Measurements from ENCODE around the gene SIGLEC10.
"Not testable (repeated sequence)": the region's sequence is repeated elsewhere in the genome, so short reads cannot be mapped to it uniquely, and the experiment has no call there.

Gene SIGLEC10, protein sequence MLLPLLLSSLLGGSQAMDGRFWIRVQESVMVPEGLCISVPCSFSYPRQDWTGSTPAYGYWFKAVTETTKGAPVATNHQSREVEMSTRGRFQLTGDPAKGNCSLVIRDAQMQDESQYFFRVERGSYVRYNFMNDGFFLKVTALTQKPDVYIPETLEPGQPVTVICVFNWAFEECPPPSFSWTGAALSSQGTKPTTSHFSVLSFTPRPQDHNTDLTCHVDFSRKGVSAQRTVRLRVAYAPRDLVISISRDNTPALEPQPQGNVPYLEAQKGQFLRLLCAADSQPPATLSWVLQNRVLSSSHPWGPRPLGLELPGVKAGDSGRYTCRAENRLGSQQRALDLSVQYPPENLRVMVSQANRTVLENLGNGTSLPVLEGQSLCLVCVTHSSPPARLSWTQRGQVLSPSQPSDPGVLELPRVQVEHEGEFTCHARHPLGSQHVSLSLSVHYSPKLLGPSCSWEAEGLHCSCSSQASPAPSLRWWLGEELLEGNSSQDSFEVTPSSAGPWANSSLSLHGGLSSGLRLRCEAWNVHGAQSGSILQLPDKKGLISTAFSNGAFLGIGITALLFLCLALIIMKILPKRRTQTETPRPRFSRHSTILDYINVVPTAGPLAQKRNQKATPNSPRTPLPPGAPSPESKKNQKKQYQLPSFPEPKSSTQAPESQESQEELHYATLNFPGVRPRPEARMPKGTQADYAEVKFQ

DNA sequence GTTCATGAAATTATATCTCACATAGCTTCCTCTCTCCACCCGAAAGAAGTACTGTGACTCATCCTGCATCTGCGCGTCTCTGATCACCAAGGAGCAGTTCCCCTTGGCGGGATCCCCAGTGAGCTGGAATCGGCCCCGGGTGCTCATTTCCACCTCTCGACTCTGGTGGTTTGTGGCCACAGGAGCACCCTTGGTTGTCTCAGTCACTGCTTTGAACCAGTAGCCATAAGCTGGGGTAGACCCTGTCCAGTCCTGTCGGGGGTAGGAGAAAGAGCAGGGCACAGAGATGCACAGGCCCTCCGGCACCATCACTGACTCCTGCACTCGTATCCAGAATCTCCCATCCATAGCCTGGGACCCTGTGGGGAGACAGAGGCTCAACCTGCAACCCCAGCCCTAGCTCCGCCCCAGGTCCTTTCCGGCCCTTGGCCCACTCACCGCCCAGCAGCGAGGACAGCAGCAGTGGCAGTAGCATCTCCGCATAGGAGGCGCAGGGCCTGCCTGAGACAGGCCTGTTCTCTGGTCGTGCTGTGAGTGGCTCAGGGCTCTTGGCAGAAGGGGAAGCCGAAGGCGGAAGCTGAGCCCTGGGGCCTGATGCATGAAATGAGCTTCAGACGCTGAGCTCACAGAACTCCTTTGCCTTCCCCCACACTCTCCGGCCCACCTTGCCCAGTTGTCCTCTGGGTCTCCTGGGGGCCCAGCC lies at the start of gene SIGLEC10:
Gene SIGLEC10, minus strand, starts transcription at position 536 of the 703 bp plus-strand sequence. Its CDS starts 61 bp downstream, at position 475.
- peak; percentile 49 to 78 for DNase-seq

DNA sequence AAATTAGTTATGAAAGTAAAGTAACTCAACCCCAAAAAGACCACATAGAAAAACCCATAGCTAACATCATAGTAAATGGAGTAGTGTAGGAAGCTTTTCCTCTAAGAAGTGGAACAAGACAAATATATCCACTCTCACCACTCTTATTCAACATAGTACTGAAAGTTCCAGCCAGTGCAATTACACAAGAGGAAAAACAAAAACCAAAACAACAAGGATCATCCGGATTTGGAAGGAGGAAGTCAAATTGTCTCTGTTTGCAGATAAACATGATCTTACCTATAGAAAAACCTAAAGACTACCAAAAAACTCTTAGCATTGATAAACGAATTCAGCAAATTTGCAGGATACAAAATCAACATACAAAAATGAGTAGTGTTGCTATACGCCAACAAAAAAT lies 49.3 kb upstream of the SIGLEC10 start:
- no peak for DNase-seq

DNA sequence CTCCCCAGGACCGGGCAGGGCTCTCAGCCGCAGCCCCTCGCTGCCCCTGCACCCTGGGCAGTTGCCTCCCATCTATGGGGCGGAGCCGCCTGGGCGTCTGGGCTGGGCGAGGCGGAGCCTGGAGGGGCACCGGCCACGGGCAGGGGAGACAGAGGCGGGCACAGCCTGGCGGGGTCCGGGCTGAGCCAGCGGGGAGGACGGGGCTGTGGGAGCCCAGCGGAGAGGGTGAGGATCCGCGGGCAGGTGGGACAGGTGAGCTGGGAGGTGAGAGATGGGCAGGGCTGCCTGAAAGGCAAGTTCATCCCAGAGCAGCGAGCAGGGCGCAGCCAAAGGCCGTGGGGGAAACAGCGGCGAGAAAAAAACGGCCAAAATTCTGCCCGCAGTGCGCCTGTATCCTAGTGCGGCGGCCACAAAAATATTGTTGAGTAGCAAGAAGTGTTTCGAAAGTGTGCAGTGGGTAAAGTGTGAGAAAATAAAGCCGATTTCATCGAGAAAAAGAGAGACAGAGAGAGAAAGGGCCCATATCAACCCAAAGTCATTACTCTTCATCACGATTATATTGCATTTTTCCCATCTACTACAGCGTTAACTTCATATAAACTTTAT lies 46.6 kb upstream of the SIGLEC10 start:
- not testable (repeated sequence) for DNase-seq

DNA sequence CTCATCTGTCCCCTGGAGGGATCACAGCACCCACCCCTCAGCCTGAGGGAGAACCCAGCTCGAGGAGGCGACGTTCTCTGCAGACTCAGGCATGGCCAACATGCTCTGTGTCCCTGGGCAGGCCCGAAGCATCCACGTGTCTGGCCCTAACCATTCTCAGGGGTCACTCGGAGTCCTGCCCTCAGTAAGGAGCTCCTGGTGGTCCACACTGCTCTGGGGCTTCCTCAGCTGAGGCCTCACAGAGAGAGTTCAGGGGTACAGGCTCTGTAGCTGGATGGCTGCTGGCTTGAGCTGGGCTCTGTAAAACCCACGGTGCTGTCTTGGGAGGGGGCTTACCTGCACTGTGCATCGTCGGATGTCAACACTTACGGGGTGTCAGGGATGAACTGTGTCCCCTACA lies 45.2 kb upstream of the SIGLEC10 start:
- no peak for DNase-seq

DNA sequence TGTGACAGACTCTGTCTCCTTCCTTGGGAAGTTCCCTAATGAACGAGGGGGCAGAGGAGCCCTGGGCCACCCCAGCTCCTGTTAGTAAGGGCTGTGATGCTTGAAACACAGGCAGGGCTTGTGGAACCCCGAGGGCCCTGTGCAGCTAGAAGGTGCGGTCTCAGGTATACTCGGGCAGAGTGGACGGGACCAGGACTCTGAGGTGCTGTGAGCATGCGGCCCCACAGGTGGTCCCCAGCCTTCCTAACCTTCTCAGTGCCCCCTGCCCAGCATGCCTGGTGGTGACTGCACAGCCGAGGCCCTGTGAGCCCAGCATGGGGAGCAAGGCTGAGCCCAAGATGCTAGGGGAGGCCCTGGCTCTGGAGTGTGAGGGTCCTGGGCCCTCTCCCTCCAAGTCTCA lies 44.8 kb upstream of the SIGLEC10 start:
- DNase-seq, result no peak

DNA sequence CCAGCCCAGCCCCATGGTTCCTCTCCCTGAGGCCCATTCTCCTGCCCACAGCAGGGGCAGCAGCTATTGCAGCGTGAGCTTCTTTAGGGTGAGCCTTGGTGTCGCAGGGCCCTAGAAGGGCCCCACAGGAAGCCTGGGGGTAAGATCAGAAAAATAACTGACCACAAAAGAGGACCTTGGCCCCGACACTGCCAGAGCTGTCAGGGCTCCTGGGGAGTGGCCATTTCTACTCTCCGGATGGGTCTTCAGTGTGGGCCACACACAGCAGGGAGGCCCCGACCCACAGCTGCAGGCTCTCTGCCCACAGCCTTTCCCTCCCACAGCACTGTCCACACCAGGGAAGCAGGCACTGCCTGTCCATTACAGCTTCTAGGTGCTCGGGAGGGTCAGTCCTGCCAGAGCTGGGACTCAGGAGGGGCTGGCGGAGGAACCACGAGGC lies 44.3 kb upstream of the SIGLEC10 start:
- DNase-seq, result no peak

DNA sequence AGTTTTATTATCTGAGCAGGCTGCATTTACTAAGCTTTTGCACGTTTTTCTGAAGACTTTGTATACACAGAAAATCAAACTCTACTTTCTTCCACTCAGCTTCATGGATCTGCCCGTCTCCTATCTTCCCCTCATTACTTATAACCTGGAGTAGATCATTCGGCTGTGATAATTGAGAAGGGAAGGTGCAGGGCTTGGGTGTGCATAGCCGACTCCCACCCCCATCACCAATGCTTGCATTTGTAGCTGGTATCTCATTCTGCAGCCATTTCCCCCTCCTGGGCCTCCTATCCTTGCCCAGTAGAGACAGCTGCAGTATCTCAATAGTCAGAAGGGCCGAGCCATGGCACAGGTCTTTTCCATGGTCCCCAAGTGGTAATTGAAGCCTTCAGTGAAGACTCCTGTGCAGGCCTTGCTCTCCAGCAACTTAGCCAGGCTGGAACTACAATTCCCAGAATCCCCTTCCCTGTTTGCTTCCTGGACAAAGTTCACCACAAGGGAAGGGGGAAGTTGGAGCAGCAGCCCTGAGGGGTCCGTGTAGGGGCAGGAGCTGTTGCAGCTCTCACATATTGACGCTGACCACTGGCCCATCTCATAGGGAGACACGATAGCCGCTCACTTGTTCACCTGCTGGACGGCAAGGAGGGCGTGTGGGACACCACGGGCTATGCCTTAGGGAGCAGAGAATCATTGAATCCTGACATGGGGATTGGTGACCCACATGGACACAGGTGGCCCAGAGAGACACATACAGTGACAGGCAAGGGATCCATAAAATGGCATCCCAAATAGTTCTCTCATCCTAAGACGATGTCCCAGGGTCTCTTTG lies 42.9 kb upstream of the SIGLEC10 start:
- DNase-seq, result no peak

DNA sequence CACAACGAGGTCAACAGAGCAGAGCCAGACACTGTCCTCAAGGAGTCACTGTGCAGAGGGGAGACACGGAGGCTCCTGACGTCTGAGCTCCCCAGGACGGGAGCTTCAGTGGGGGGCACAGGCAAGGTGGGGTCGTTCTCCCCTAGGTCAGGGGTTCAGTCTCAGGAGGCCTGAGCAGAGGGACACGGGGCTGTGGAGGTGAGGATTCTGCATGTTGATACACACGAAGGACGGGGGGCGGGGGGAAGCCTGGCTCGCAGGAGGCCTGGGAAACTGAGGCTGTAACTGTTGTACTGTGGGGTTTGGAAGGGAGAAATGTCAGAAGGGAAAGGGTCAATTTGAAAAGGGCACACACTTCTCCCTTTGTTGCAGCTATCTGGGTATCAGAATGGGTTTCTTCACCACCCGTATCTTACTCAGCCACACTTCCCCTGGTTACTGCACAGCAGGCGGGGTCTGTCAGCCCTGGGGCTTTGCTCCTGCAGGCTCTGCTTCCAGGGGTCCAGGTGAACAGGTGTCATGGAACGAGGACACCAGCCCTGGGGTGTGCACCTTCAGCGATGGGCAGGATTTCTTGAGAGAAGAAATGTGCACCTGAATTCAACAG lies 41.6 kb upstream of the SIGLEC10 start:
- no peak for DNase-seq

DNA sequence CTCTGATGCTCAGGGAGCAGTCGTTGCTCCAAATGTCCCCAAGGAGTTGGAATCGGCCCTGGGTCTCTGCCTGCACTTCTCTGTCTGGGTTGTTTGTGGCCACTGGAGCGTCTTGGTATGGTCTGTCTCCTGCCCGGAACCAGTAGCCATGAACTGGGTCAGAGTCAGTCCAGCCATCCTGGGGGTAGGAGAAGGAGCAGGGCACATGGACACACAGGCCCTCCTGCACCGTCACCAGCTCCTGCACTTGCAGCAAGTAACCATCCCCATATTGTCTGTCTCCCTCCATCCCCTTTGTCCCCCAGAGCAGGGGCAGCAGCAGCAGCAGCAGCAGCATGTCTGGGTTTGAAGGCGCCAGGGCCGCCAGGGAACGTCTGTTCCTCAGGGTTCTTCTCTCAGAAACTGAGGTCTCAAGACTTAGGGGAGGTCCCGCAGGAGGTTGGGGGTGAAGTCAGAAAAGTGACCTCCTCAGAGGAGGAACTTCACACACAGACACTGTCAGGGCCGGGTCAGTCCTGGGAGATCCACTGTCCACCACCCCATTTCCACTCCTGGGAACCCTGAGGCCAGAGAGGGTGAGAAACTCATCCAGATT lies 40.7 kb upstream of the SIGLEC10 start, which contains the start of gene SIGLEC8:
Gene SIGLEC8, minus strand, starts transcription at position 404 of the 595 bp plus-strand sequence. Its CDS starts 67 bp downstream, at position 337.
- no peak for DNase-seq

DNA sequence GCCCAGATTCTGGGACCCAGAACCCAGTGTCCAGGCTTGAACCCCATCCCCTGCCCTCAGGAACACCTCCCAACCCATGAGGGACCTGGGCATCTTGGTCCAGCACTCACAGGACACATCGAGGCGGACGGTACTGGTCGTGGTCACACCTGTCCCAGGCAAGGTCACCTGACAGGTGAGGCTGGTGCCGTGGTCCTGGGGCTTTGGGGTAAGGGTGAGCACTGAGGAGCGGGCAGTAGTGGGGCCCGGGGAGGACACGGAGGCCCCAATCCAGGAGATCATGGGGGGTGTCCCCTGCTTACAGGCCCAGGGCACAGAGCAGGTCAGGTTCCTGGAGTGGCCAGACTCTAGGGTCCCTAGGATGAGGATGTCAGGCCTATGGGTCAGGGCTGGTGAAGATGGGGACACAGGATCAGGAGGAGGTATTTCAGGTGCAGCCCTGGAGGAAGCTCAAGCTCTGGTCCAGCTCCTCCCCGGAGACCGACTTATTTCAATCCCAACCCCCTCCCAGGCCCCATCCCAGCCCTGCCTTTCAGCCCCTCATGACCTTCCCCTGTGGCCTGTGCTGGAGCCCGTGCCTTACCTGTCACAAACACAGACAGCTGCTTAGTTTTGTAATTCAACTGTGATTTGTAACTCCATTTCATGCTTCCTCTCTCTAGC lies 40.0 kb upstream of the SIGLEC10 start:
- DNase-seq, result no peak

DNA sequence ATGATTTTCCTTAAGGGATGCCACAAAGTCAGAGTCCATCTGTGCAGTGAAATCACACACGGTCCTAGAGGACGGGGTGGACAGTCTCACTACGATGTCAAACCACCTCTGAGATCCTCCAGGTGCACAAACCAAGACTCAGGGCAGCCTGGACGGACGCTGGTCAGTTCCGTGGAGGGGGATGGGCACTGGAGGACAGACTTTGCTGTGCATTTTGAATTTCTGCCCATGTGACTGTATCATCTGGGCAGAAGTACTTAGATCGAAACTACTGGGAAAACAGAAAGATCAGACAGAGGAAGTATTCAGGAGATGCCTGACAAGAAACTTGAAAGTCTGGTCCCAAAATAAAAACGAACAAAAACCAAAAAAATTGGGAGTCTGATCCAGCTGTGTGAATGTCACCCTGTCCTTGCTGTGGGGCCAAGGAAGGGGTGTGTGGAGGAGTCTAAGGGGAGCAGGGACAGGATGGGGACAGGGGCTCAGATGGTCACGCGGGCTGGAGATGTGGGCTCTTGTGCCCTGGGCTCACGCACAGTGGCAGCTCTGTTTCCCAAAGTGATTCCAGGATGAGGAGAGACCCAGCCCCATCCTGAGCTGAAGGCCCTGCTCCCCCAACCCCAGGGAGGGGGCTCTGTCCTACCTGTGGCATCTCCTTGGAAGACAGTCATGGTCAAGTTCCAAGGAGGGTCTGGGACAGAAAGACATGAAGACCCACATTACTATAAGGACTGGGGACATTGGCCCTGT lies 39.3 kb upstream of the SIGLEC10 start:
- DNase-seq, result no peak

DNA sequence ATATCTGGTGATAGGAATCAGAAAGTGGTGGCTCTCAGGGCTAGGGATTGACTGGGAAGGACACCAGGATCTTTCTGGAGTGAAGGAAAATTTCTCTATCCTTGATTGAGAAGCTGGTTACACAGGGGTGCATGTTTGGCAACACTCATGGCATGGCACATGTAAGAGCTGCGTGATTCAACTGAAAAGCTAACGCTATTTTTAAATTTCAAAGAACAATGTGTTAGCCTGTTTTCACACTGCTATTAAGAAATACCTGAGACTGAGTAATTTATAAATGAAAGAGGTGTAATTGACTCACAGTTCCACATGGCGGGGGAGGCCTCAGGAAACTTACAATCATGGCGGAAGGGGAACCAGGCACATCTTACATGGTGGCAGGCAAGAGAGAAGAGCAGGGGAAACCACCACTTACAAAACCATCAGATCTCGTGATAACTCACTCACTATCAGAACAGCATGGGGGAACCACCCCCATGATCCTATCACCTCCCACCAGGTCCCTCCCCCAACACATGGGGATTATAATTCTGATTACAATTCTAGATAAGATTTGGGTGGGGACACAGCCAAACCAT lies 33.4 kb upstream of the SIGLEC10 start:
- no peak for DNase-seq

DNA sequence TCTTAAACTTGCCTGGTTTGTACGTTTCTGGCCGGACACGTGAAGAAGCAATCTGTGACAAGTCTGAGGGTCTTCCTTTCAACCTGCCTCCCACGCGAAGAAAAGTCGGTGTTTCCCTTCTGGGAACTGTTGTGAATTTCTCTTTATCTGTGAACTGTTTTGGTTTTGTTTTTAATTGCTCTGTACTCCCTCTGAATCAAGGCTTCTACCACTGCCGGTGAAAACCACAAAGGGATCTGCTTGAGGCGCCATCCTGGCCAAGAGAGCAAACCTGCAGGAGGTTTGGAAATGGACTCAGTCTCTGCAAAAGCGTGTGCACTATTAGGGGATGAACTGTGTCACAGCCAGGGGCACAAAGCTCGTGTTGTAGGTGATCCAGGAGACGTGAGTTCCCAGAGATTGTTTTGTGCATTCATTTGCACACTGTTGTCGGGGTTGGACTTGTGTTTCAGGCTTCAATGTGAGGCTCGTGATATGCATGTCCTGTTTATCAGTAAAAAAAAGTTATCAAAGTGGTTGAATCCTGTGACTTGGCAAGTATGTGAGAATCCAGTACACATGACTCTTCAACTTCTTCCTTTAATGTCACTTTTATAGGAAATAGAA lies 31.1 kb upstream of the SIGLEC10 start:
- peak in 1 of 2 donors; percentile 5 for DNase-seq

DNA sequence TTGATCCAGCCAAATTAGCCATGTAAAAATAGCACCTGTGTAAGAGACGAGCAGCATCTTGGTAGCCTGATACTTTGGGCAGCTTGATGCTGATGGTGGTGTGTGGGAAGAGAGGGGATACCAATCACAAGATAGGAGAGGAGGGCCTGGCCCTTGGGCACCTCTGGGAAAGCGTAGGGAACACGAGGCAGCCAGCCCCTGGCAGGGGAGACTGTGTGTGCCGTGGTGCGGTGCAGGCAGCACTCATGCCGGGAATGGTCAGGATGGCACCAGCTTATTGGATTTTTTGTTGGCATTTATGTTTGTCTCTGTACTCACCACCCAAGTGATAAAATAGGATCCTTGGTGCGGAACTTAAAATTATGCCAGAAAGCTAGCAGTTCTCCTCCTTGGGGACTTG lies 30.6 kb upstream of the SIGLEC10 start:
- DNase-seq, result no peak

DNA sequence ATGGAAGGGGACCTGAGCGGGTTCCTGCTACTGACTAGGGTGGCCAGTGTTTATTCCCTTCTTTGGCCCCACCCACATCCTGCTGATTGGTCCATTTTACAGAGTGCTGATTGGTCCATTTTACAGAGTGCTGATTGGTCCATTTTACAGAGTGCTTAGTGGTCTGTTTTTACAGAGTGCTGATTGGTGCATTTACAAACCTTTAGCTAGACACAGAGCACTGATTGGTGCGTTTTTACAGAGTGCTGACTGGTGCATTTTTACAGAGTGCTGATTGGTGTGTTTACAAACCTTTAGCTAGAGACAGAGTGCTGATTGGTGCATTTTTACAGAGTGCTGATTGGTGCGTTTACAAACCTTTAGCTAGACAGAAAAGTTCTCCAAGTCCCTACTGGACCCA lies 30.1 kb upstream of the SIGLEC10 start:
- DNase-seq, result not testable (repeated sequence)

DNA sequence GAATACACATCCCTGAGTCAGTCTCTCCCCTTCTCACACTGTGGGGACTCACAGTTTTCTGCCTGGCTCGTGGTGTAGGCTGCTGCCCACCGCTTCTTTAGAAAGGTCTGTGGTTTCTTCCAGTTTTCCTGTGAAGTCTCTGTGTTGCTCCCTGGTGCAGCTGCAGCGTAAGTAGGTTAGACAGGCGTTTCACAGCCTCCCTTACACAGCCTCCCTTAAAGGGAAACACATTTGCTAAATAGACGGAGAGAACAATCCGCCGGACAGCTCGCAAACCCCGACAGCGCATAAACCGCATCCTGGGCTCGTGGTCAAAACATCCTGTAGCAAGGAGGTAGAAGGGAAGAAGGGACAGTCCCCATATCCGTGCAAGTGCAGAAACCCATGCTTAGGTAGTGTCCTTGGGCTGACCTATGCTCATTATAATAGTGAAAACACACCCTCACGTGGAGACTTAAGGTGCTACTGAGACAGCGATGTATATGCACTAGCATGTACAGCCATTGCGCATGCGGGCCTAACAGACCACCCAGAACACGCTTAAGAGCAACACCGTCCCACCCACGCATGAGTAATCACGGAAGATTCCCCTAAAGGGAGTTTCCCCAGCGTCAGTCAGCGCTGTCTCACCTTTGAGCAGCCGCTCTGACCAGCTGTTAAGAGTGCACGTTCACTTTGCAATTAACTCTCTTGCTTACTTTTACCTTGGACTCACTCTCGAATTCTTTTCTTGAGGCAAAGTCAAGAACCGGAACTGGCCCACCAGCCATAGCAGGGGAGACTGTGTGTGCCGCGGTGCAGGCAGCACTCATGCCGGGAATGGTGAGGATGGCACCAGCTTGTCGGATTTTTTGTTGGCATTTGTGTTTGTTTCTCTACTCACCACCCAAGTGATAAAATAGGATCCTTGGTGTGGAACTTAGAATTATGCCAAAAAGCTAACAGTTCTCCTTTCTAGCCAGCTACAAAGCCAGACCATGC lies 24.3 kb upstream of the SIGLEC10 start:
- DNase-seq, result peak in 1 of 2 donors; percentile 48

DNA sequence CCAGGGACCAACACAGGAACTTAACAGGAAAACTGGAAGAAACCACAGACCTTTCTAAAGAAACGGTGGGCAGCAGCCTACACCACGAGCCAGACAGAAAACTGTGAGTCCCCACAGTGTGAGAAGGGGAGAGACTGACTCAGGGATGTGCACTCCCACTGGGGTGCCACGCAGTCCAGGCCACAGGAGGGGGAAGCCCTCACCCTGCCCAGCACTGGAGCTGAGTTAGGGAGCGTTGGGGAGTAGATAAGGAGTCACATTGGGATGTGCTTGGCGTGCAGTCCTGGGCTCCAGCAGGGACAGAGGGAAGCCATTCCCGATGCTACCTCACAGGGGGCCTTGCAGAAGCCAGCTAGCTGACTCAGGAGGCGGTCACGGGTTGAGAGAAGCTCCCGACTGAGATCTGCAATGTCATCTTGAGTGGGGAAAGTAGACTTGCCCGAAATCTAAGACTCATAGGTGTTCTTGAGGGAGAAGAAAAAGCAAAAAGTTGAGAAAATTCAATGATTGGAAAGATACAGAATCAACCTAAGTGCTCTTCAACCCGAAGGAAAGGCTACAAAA lies 23.5 kb upstream of the SIGLEC10 start:
- peak; percentile 15 to 16 for DNase-seq

All from bone marrow (tissue), 2 donors.